Measurements from ENCODE around the gene ADAMTS10. TPM values are rescaled to one million over a fixed set of nuclear protein-coding genes. Genes with fewer than 3 reads are reported as not detected.
"Not testable (repeated sequence)": the region's sequence is repeated elsewhere in the genome, so short reads cannot be mapped to it uniquely, and the experiment has no call there.

ADAMTS10 gene
- total RNA-seq (2014; rRNA removed; shearing (Covaris generic)) = 8.7 and 14.5 TPM in 2 replicates

DNA sequence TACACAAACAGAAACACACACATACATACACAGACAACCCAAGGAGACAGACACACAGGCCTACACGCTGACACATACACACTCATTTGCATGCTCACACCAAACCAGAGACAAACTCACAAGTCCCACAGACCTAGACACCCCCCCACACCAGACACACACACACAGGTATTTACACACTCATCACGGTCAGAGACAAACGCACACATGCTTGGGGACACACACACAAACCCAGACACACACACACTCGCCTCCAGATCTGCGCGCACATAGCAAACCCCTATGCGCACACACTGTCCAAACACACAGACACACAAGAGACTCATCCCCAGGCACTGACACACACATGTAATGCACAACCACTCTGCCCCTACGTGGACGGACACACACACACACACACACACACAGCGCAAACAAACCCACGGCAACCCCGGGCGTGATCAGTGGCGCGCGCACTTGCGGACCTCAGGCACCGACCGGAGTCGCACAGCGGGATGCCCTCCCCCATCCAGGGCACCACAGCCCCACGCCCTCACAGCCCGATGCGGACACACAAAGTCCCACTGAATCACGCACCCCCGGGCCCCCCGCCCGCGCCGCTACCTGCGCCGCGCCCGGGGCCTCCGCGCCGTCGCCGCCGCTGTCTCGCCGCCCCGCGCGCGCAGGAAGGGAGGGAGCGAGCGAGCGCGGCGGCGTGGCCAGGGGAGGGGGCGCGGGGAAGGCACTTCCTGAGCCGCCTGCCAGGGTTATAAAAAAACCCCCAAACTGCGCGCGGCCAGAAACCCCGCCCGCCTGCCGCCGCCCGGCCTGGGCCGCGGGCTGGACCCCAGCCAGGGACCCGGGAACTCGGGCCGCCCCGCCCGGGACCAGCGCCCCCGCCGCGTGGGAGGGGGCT, at the start of gene ADAMTS10:
TSS of gene ADAMTS10 (minus strand) at position 675 of the 895 bp plus-strand sequence. CDS start 5,005 bp downstream, outside the sequence.
- in situ Hi-C loops (cut with HindIII; ENCODE audit: low sequenced_read_pairs) = no loop called here
- no peak for DNase-seq (ENCODE audit: low spot score)

DNA sequence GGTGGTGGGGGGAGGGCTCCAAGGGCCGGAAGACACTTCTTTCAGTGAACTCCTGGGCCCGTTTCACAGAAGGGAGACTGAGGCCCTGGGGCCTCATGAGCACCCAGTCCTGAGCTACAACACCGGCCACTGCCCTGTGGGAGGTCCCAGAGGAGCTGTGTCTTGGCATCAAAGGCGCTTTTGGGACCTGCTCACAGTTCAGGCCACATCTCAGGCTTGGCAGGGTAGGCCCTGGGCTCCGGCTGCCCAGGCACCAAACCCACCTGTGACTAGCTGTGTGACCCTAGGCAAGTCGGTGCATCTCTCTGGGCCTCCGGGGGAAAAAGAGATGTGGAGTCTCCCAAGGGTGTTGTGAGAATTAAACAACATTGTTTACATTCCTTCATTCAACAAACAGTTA, 49.4 kb upstream of the ADAMTS10 start:
- in situ Hi-C loops (cut with HindIII; ENCODE audit: low sequenced_read_pairs) = no loop called here
- no peak for DNase-seq (ENCODE audit: low spot score)

DNA sequence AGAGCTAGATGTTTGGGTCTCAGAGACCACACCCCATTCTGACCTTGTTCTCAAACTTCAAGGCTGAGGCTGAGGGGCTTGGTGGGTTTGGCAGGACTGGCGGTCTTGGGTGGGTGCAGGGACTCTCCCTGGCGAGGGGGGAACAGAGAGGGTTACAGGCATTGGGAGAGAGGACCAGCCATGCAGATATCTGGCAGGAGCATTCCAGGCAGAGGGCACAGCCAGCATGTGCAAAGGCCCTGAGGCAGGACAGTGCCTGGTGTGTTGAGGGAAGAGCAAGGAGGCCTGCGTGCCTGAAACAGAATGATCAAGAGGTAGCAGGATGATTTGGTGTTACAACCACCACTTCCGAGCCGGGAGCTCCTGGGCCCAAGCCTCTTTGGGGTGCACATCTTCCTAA, 47.4 kb upstream of the ADAMTS10 start:
- in situ Hi-C loops (cut with HindIII; ENCODE audit: low sequenced_read_pairs) = no loop called here
- DNase-seq (ENCODE audit: low spot score) = no peak

DNA sequence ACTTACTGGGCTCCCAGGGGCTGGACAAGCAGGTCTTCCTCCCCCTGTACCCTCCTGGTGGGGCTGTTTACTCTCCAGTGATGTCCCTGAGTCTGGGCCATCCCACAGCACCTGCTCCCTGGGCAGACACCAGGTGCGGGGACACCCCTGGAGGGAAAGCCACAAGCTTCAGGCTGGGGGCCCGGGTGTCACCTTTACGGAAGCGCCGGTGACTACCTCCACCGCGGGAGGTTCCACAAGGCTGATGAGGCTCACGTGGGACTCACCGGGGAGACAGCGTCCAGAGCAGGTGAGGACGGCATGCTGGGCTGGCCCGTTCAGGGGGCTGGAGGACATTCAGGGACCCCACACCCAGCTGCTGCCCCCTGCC, 44.8 kb upstream of the ADAMTS10 start:
- no peak for DNase-seq (ENCODE audit: low spot score)
- in situ Hi-C loops (cut with HindIII; ENCODE audit: low sequenced_read_pairs) = no loop called here

- in situ Hi-C loops (cut with HindIII; ENCODE audit: low sequenced_read_pairs) = no loop called here
- DNase-seq (ENCODE audit: low spot score) = peak; percentile 13
Observed at GRCh38 chr19:8654591-8655339, 44.2 kb upstream of the ADAMTS10 start.

DNA sequence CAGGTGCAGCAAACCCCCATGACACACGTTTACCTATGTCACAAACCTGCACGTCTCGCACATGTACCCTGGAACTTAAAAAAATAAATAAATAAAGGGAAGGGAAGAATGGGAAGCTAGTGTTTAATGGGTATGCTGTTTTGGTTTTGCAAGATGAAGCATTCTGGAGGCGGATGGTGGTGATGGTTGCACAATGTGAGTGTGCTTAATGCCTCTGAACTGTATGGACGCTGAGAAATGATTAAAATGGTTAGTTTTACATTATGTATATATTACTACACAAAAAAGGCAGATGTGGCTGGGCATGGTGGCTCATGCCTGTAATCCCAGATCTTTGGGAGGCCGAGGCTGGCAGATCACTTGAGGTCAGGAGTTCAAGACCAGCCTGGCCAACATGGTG, 37.7 kb upstream of the ADAMTS10 start:
- in situ Hi-C loops (cut with HindIII; ENCODE audit: low sequenced_read_pairs) = no loop called here
- DNase-seq (ENCODE audit: low spot score) = no peak

- in situ Hi-C loops (cut with HindIII; ENCODE audit: low sequenced_read_pairs) = no loop called here
- DNase-seq (ENCODE audit: low spot score) = no peak
Observed at GRCh38 chr19:8643860-8644653, 33.5 kb upstream of the ADAMTS10 start.

DNA sequence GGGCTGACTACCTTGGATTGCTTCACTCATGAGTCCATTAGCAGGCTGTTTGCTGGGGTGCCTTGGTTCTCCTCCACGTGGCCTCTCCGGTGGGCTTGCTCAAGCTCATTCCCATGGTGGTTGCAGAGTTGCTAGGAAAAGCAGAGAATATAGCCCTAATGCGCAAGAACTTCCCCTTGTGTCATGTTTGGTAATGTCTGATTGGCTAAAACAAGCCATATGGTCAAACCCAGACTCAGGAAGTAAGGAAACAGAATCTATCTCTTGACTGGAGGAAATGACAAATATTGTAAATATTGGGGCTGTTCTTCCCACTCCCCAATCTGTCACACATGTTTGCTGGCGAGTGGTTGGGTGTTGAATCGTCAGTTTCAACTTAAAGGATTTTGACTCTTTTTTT, 32.0 kb upstream of the ADAMTS10 start:
- DNase-seq (ENCODE audit: low spot score) = no peak
- in situ Hi-C loops (cut with HindIII; ENCODE audit: low sequenced_read_pairs) = no loop called here

- DNase-seq (ENCODE audit: low spot score) = peak; percentile 10
- in situ Hi-C loops (cut with HindIII; ENCODE audit: low sequenced_read_pairs) = no loop called here
Observed at GRCh38 chr19:8641908-8642547, 31.5 kb upstream of the ADAMTS10 start.

GRCh38 chr19:8641221-8641907, 30.8 kb upstream of the ADAMTS10 start:
- DNase-seq (ENCODE audit: low spot score) = no peak
- in situ Hi-C loops (cut with HindIII; ENCODE audit: low sequenced_read_pairs) = no loop called here

DNA sequence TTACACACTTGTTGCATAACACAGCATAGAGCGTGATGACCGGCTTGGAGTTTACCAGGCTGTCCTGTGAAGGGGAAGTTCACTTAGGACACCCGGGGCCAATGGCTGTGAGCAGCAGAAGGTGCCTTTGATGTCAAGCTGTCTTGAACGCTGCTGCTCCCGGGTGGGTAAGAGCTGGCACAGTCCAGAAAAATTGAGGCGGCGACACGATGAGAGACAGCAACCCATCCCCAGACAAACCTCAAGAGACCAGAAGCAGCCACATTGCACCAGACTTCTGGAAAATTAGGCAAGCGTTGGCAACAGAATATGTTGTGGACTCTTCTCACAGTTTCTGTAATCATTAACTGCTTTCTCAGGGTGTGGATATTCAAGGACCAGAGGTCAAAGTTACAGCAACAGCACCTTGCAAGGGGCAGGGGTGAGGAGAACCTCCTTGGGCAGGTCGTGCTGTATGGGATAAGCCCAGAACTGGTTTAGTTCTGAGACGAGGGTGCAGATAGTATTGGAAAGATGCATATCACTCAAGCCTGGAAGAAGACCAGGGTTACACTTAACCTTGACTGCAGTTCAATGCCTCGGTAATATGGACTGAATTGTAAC, 30.0 kb upstream of the ADAMTS10 start:
- in situ Hi-C loops (cut with HindIII; ENCODE audit: low sequenced_read_pairs) = no loop called here
- no peak for DNase-seq (ENCODE audit: low spot score)

- in situ Hi-C loops (cut with HindIII; ENCODE audit: low sequenced_read_pairs) = no loop called here
- no peak for DNase-seq (ENCODE audit: low spot score)
Observed at GRCh38 chr19:8639821-8640401, 29.4 kb upstream of the ADAMTS10 start.

DNA sequence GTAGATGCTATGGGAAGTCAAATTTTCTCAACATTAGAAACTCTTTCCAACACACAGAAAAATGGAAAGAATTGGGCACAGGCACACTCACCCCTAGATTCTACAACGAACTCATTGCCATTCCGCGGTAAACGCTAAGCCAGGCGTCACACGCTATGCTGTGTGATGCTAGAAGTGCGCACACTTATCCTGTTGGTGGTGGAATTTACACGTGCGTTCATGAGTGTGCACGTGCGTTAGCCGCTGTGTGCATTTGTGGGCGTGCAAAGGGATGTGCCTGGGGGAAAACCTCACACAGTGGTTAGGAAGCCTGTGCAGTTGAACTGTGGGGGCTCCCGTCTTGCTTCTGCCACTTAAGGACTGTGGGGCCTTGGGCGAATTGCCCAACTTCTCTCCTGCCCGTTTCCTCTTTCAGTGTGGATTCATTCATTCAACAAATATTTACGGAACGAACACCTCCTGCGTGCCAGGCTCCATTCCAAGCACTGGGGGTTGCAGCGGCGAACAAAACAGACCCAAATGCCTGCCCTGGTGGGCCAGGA, 27.6 kb upstream of the ADAMTS10 start:
- no peak for DNase-seq (ENCODE audit: low spot score)
- in situ Hi-C loops (cut with HindIII; ENCODE audit: low sequenced_read_pairs) = no loop called here

DNA sequence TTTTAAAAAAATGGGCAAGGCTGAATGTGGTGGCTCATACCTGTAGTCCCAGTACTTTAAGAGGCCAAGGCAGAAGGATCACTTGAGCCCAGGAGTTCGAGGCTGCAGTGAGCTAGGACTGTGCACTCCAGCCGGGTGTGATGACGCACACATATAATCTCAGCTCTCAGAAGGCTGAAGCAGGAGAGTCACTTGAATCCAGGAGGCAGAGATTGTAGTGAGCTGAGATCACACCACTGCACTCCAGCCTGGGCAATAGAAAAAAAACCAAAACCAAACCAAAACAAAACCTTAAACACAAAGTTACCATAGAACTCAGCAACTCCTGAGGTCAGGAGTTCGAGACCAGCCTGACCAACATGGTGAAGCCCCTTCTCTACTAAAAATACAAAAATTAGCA, 26.6 kb upstream of the ADAMTS10 start:
- in situ Hi-C loops (cut with HindIII; ENCODE audit: low sequenced_read_pairs); DNase-seq (ENCODE audit: low spot score): not testable (repeated sequence)

DNA sequence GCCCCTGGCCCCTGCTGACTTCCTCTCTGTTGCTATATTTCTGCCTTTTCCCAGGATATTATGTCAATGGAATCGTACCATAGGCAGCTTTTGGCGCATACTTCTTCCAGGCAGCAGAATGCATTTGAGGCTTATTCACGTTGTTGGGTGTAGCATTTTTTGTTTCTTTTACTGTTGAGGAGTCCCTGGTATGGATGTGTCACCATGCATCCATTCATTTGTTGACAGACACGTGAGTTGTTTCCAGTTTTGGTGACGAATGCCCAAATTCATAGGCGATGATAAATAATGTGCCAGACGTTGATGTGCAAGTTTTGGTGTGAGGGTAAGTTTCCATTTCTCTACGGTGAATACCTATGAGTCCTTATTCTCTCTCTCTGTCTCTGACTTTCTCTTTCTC, 24.9 kb upstream of the ADAMTS10 start:
- DNase-seq (ENCODE audit: low spot score) = no peak
- in situ Hi-C loops (cut with HindIII; ENCODE audit: low sequenced_read_pairs) = no loop called here

DNA sequence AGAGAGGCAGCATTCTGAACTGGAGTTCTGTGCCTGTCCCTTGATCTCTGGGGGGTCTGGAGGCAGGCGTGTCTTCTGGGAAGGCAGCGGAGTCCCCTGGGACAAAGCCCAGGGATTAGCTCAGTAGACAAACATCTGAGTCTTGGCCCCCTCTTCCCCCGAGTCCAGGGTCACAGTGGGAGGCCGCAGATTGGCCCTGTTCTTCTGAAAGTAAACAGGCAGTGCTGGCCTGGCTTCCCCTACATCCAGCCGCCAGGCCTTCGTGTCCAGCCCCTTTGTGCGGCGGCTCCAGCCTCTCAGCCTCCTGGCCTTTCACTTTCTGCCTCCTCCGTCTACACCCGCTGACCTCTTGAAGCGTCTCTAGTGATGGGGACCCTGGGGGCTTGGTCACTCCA, 20.9 kb upstream of the ADAMTS10 start:
- in situ Hi-C loops (cut with HindIII; ENCODE audit: low sequenced_read_pairs) = no loop called here
- no peak for DNase-seq (ENCODE audit: low spot score)

DNA sequence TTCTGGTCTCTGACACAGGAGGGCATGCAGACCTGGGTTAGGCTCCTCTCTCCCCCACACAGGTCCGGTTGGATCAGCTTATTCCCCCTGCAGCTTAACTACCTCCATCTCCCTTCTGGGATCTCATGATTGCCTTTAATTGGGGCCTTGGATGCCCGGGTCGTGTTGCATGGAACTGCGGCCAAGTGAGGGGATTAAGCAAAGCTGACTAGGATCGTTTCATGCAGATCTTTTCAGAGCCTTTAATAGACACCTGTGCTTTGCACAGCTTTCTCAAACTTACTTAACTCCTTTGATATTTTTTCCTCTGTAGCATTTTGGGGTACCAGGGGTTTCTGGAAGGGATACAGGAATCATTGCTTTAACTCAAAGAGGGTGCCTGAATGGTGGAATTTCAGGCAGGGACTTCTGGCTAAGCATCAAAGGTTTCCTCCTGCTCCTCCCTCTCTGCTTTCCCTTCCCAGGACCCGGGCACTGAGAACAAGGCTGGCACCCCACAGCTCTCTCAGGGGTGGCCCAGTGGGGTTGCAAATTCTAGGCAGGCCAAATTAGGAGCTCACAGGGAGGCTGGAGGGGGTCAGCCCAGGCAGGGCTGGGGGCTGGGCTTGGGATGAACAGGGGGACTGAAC, 20.4 kb upstream of the ADAMTS10 start:
- DNase-seq (ENCODE audit: low spot score) = no peak
- in situ Hi-C loops (cut with HindIII; ENCODE audit: low sequenced_read_pairs) = no loop called here
